ENCODE data around the gene HLTF. TPM values are rescaled to one million over a fixed set of nuclear protein-coding genes. Genes with fewer than 3 reads are reported as not detected.
"Not testable (repeated sequence)": the region's sequence is repeated elsewhere in the genome, so short reads cannot be mapped to it uniquely, and the experiment has no call there.

The HLTF gene
- total RNA-seq, 4 donors from 2014 or later, result 13.3 to 26.2 (median 19.4) TPM

- no peak for TF ChIP-seq EP300 (IDR thresholded peaks at IDR 0.05)
- TF ChIP-seq POLR2A (IDR thresholded peaks at IDR 0.05; ENCODE audit: low read depth), result no peak
- no peak for TF ChIP-seq CTCF (IDR thresholded peaks at IDR 0.05)
- TF ChIP-seq POLR2AphosphoS5 (IDR thresholded peaks at IDR 0.05), result no peak
- intact Hi-C loops (cut with DNase I), result loop anchor here (10.0 kb wide), 1 partner anchor 93 kb away; the partner anchor contains the start of gene HLTF
- DNase-seq (ENCODE audit: extremely low spot score), result no peak
- no peaks in the 10 kb centered on the region for H3K9me3 ChIP-seq
- WGBS, result 5% methylated on average over 19 of the region's 34 CpGs
- peak overlapping the region; percentile 92 to 99 (median 95) for H3K4me3 ChIP-seq
- peak overlapping the region; percentile 98 to 100 (median 99) for H3K27ac ChIP-seq (replicated peaks in 1 of 4)
- H3K27me3 ChIP-seq, result no peaks in the 10 kb centered on the region
- peaks cover 17 to 43% (median 40%) of the 10 kb centered on the region in 4 donors for H3K4me1 ChIP-seq
- peaks cover 12 to 31% (median 25%) of the 10 kb centered on the region in 4 donors for H3K36me3 ChIP-seq
Observed at GRCh38 chr3:148992027-148992634, 94.2 kb downstream of the HLTF start.

- Histone ChIP-seq H3K4me1 (peaks cover 17 to 42% (median 37%) of the 10 kb centered on the region in 4 donors), H3K27ac (replicated peaks in 1 of 4) (peak within 1 kb of the TSS; percentile 98 to 100 (median 99)), H3K36me3 (peaks cover 7 to 24% (median 20%) of the 10 kb centered on the region in 4 donors), H3K9me3 (no peaks in the 10 kb centered on the region), H3K27me3 (no peaks in the 10 kb centered on the region), H3K4me3 (peak within 1 kb of the TSS; percentile 92 to 99 (median 95))
- WGBS, result 0% methylated on average over 29 of the region's 91 CpGs
- DNase-seq (ENCODE audit: extremely low spot score), result peak; percentile 93
- intact Hi-C loops (cut with DNase I), result loop anchor here (10.0 kb wide), 1 partner anchor 93 kb away; the partner anchor contains the start of gene HLTF
- peak; percentile 91 to 95 for TF ChIP-seq POLR2AphosphoS5 (IDR thresholded peaks at IDR 0.05)
- TF ChIP-seq CTCF (IDR thresholded peaks at IDR 0.05), result peak; percentile 31 to 36 (median 32)
- no peak for TF ChIP-seq EP300 (IDR thresholded peaks at IDR 0.05)
- TF ChIP-seq POLR2A (IDR thresholded peaks at IDR 0.05; ENCODE audit: low read depth), result peak; percentile 69
Observed at GRCh38 chr3:148991219-148992026, 94.9 kb downstream of the HLTF start, which contains the start of gene GYG1. Gene GYG1 (plus strand): TSS chr3:148991540. CDS start chr3:148991641, 101 bp downstream.

- no peaks in the 10 kb centered on the region for H3K27me3 ChIP-seq
- intact Hi-C loops (cut with DNase I), result loop anchor here (10.0 kb wide), 1 partner anchor 95 kb away; the partner anchor contains the start of gene HLTF
- H3K36me3 ChIP-seq, result peaks cover 0 to 12% (median 11%) of the 10 kb centered on the region in 4 donors
- TF ChIP-seq POLR2A (IDR thresholded peaks at IDR 0.05; ENCODE audit: low read depth) (no peak), POLR2AphosphoS5 (IDR thresholded peaks at IDR 0.05) (peak in 1 of 2 donors; percentile 18), CTCF (IDR thresholded peaks at IDR 0.05) (no peak), EP300 (IDR thresholded peaks at IDR 0.05) (no peak)
- no peaks in the 10 kb centered on the region for H3K9me3 ChIP-seq
- peaks cover 17 to 42% (median 34%) of the 10 kb centered on the region in 4 donors for H3K4me1 ChIP-seq
- peak overlapping the region; percentile 98 to 100 (median 99) for H3K27ac ChIP-seq (replicated peaks in 1 of 4)
- 62% methylated on average over 4 of the region's 4 CpGs for WGBS
- no peak for DNase-seq (ENCODE audit: extremely low spot score)
- H3K4me3 ChIP-seq, result no peak overlapping the region
Observed at GRCh38 chr3:148990236-148990635, 96.1 kb downstream of the HLTF start.

GRCh38 chr3:148987551-148987950, 98.8 kb downstream of the HLTF start:
- H3K4me3 ChIP-seq; H3K27ac ChIP-seq (replicated peaks in 1 of 4); H3K27me3 ChIP-seq; DNase-seq (ENCODE audit: extremely low spot score); intact Hi-C loops (cut with DNase I); H3K9me3 ChIP-seq; H3K36me3 ChIP-seq: not testable (repeated sequence)
- 95% methylated on average over 23 of the region's 29 CpGs for WGBS
- H3K4me1 ChIP-seq, result peaks cover 1 to 16% (median 15%) of the 10 kb centered on the region in 4 donors

- Histone ChIP-seq H3K36me3 (no peaks in the 10 kb centered on the region), H3K27me3 (no peaks in the 10 kb centered on the region), H3K27ac (replicated peaks in 1 of 4) (no peak overlapping the region), H3K4me1 (no peaks in the 10 kb centered on the region), H3K4me3 (no peak overlapping the region), H3K9me3 (no peaks in the 10 kb centered on the region)
- intact Hi-C loops (cut with DNase I), result no loop called here
- 100% methylated on average over 1 of the region's 1 CpG for whole genome bisulfite sequencing
- DNase-seq (ENCODE audit: extremely low spot score), result no peak
- TF ChIP-seq POLR2A (IDR thresholded peaks at IDR 0.05; ENCODE audit: low read depth) (no peak), POLR2AphosphoS5 (IDR thresholded peaks at IDR 0.05) (no peak), EP300 (IDR thresholded peaks at IDR 0.05) (no peak), CTCF (IDR thresholded peaks at IDR 0.05) (no peak)
Observed at GRCh38 chr3:148981273-148981672, 105.1 kb downstream of the HLTF start.

Data from esophagus muscularis mucosa (tissue), 4 donors.